HL-60/S4 treated with retinoic acid at 250 ng/mL for 4 days and 3 days (cell line): Measurements from ENCODE around the gene NBEA.
"Not testable (repeated sequence)": the region's sequence is repeated elsewhere in the genome, so short reads cannot be mapped to it uniquely, and the experiment has no call there.

ENCODE experiments used
- in situ Hi-C: fragments of 300-500 bp; cut with MboI; formaldehyde crosslinking; loops from 2 replicates; pipeline ENCODE4 v1.7.0; 2022; ENCODE audit warnings: low sequenced_read_pairs

NBEA gene

DNA sequence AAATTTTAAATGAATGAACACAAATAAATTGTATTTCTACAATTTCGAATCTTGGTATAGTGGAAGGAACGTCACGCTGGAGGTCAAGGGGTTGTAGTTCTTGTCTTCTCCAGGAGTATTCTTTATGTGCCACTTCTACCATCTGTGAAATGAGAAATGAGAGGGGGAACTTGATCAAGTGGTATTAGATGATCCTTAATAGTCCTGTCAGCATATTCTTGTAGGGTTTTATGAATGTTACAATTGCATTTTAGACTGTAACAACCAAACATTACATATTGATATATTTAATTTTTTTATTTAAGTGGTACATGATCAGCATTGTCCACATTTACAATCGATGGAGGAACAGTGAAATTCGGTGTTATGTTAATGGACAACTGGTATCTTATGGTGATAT is 113.6 kb downstream of the NBEA start:
- in situ Hi-C loops, result no loop called here

DNA sequence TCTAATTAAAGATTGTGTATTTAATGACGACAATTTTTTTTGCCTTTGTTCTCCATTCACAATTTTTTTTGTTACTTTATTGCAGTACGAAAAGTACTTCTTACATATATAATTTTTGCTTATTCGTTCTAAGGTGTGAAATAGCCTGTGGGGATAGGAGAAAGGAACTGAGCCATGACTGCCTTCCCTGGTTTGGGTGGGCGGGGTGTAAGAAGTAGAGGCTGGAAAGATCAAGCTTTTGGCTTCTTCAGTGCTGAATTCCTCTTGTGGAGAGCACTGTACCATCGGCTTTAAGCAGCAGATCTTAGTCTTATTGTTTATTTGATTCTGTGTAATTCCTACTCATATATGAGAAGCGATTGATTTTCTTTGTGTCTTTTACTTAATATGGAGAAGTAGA is 115.8 kb downstream of the NBEA start:
- in situ Hi-C loops, result no loop called here

DNA sequence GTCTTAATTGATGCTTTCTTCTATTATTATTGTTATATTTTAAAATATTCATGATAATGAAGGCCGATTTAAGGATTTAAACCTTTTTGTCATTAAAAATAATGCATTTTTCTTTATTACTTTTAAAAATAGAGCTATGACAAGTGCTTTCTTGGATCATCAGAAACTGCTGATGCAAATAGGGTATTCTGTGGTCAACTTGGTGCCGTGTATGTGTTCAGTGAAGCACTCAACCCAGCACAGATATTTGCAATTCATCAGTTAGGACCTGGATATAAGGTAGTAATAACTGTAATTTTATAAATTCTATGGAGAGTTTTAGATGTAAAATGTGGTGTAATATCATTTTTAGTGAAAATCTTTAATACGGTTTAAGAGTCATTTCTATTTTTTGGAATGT is 116.5 kb downstream of the NBEA start:
- in situ Hi-C loops, result not testable (repeated sequence)

DNA sequence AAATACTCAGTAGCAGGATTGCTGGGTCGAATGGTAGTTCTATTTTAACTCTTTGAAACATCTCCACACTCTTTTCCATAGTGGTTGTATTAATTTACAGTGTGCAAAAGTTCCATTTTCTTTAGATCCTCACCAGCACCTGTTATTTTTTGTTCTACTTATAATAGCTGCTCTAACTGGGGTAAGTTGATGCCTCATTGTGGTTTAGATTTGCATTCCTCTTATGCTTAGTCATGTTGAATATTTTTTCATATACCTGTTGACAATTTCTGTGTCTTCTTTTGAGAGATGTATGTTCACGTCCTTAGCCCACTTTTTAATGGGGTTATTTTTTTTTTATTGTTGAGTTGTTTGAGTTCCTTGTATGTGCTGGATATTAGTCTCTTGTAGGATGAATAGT is 144.6 kb downstream of the NBEA start:
- in situ Hi-C loops, result no loop called here

DNA sequence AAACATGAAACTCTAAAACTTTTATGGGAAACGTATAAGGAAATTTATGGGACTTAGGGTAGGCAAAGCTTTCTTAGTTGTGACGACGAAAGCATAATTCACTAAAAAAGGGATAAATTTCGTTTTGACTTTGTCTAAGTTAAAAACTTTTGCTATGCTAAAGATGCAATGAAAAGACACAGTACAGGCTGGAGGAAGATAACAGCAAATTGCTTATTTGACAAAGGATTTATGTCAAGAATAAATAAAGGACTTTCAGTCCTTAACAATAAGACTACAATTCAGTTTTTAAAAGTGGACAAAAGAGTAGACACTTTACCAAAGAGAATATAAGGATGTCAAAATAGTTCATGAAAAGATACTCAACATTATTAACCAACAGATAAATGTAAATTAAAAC is 150.2 kb downstream of the NBEA start:
- in situ Hi-C loops, result no loop called here

DNA sequence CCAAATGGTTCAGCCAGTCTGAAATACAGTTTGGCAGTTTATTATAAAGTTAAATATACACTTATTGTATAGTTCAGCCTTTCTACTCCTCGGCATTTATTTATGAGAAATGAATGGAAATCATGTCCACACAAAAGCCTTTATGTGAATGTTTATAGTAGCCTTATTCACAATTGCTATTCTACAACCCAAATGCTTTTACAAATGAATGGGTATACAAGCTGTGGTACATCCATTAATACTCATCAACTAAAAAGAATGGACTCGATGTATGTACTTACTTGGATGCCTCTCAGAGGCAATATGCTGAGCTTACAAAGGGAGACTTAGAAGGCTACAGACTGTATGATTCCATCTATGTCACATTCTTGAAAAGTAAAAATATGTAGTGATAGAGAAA is 150.7 kb downstream of the NBEA start:
- in situ Hi-C loops, result no loop called here

DNA sequence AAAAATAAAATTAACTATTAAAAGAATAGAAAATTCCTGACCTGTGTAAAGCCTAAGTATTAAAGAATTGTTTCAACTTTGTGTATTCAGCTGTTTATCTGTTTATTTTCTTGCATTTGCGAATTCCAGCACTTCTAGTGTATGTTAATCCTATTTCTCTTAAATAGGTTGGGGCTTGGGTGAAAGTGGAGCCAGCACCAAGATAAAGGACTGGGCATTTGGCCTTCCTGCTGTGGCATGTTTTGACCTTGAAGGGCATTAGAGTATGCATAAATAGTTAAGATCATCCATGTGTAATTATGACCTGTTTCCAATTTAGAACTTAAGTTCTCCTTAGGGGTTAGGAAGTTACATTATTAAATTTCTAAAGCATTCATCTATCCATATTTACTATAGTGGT is 151.3 kb downstream of the NBEA start:
- in situ Hi-C loops, result no loop called here

DNA sequence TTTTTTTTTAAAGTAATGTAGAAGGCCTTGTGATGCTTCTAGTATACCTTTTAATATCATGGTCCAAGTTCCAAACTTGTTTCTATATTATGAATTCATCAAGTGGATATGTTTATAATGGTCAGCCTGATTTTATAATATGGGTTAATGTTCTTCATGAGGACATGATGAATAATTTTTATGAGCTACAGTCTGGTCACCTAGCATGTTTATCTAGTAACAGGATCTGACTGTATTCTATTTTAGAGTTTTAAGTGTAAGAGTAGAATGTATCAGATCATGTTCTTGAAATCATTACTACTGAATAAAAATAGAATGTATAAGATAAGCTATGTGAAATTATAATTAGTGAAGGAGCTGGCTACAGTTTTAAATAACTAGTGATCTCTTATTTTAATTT is 164.7 kb downstream of the NBEA start:
- in situ Hi-C loops, result not testable (repeated sequence)

DNA sequence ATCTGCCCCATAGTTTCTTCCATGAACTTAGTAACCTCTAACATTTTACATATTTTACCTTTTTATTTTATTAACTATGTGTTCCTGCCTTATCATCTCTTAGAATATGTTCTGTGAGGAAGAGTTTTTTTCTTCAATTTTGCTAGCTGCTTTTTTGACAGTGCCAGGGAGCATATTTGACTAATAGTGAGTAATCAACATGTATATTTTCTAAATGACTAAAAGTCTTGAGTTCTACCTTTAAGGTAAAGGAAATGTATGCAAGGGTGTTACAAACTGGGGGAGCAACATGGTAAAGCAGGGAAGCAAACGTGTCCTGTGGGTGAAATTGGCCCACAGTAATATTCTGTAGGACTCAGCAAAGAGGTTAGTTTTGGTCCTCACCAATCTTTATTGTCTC is 165.5 kb downstream of the NBEA start:
- in situ Hi-C loops, result no loop called here

DNA sequence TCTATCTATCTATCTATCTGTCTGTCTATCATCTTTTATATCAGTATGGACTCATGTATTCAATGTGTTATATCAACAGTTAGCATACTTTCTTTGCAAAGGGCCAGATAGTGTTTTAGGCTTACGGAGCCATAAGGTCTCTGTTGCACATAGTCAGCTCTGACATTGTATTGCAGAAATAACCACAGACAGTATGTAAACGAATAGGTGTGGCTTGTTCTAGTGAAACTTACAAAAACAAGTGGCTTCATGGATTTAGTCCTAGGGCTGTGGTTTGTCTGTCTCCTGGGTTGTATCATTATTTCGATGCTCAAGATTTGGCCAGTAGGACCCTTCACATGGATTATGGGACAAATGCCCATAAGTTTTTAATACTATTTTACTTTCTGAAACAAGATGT is 171.5 kb downstream of the NBEA start:
- in situ Hi-C loops, result not testable (repeated sequence)

DNA sequence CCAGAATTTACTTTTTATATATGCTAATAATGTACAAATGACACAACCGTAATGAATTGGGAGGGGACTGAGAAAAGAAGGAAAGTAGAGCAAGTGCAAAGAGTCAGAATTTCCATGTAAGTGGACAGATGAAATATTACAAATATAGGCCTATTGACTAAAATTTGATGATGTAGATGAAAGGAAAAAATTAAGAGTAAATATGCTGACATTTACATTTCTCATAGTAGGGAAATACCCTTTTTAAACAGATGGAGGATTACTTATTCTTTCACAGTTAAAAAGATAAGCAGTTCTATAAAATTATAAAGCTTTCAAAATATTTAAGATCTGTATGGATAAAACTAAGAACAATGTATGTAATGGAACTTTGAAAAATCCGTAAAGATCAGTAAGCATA is 185.4 kb downstream of the NBEA start:
- in situ Hi-C loops, result no loop called here

DNA sequence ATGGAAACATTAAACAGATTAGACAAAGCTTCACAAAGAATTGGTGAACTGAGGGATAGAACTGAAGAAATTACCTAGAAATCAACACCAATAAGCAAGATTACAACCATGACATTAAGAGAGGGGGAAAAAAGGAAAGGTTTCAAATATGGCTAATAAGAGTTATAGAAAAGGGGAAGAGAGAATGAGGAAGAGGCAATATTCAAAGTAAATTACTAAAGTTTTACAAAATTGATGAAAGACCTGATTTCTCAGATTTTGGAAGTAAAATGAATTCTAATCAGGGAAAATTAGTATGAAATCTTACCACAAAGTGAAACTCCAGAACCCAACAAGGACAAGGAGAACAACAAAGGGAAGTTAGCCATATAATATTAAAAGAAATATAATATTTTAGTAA is 187.4 kb downstream of the NBEA start:
- in situ Hi-C loops, result no loop called here

DNA sequence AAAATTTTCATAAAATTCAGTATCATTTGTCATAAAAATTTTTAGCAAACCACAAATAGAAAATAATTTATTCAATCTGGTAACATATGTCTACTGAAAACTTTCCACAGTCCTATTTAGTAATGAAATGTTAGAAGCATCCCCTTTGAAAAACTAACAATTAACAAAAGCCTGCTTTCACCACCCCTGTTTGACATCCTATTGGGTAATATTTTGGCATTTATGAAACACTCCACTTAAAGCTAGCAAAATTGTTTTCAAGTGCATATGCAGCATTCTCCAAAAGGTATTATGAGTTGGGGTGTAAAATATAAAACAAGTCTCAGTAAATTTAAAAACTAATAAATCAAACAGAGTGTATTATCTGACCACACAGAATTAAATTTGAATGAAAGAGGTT is 189.4 kb downstream of the NBEA start:
- in situ Hi-C loops, result no loop called here

DNA sequence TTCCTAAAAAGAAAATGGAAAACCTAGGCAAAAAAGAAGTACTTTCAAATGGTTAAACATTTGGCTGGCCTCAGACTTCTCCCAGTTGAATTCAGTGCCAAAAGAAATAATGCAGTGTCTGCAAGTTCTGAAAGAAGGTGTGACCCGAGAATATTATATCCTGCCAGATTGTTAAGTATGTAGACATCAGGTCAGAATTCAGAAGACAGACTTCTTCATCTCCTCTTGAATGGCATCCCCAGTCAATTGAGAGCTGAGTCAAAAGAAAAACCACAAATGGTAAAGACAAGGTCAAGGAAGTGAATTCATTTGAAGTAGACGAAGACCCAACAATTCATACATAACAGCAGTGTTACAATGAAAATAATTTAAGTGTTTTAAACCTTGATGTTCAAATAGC is 194.5 kb downstream of the NBEA start:
- in situ Hi-C loops, result no loop called here

DNA sequence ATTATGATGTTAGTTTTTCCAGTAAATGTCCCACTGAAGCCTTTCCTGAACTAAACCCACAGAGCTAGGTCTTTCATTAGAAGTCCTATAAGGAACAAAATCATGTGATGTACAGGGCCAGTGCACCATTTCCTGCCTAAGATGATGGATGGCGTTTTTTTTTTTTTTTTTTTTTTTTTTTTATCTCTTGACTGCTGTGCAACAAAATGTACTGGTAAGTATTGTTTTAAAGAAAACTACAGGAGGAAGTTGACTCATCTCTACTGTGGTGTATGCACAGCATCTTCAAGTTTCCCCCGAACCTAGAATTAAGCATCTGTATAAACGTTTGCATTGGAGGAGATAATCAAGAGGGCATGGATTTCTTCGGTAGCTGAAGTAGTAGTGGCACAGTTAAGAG is 197.5 kb downstream of the NBEA start:
- in situ Hi-C loops, result no loop called here

DNA sequence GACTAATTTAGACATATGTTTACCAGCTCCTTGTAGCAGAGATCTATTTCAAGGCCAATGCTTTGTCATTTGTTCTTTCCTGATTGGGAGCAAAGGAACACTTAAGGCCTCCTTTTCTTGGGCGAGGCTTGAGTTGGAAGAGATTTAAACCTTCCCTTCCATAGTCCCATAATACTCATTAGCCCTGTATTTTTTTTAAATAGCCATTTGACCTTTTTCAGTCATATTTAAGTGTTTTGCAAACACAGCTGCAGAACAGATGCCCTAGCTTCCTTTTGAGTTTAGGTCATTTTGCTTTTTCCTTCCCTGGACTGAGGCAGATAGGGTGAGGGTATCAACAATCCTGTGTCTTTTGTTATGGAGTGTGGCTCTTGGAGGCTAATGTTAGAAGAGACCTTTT is 198.3 kb downstream of the NBEA start:
- in situ Hi-C loops, result no loop called here

DNA sequence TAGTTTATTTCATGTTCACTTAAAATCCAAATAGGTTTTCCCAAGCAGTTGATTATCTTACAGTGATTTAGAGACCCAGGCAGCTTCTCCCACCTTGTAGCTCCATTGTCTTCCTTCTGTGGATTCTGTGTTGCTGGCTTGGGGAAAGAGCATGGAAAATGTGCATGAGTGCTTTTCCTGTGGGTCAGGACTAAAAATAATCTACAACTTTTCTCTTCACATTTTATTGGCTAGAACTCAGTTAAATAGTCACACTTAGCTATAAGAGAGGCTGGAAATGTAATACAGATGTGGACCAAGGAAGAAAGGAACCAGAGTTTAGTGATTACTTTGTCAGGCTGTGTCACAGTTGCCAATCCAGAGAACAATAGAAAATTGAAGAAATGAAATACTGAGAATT is 198.8 kb downstream of the NBEA start:
- in situ Hi-C loops, result no loop called here

DNA sequence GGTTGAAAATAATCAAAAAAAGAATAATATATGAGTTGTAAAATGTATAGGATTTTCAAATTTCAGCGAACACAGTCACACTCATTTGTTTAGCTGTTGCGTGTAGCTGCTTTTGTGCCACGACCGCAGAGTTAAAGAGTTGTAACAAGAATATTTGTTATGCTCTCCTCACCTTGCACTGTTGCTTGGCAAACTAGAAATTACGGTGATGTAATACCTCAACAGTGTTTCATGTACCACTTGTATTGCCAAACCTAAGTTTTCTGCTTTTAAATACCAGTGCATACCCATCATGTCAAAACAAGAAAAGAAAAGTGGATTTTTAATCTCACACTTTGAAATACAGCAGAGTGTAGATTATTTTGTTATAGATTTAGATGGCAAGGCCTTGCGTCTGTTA is 201.1 kb downstream of the NBEA start:
- in situ Hi-C loops, result no loop called here

DNA sequence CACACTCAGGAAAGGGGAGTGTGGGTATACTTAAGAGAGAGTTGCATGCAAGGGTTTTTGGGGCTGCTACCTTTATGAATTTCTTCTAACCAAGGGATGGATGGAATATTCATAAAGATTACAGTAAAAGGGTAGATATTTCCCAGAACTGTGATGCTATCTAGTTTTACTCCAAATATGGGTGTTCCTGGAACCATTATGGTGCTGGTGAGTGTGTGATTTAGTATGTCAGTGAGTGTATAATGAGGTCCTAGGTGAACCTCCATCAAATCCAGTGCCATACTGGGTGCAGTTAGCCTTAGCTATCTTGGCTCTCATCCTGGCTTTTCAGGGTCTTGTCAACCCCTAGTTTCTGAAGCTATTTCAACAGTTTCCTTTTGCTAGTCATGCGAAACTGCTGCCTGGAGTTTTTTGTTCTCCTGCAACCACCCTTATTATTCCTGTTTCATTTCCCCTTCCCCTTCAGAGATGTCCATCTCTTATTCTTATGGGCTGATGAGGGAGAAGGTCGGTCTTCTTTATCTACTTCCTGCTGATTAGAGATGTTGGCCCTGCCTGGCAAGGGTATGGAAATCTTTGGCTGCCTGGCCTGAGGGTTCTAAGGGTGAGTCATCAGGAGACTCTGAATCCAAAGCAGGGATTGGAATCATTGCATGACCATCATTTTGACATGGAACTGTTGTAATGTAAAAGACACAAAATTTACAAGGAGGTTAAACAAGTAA is 202.3 kb downstream of the NBEA start:
- in situ Hi-C loops, result no loop called here

DNA sequence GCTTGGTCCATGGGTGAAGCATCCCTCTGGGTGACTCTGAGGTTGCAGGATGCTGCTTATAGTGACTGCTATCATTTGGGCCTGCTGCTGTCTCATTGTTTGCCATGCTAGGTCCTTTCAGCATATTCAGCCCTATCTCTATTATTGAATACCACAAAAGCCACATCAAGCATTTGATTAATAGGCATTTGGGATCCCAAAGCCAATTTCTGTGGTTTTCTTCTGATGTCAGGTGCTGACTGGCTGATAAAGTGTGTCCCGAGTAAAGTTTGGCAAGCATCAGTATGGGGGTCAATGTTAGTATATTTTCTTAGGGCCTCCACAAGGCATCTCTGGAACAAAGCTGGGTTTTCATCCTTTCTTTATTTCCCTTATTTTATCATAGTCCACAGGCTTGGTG is 204.6 kb downstream of the NBEA start:
- in situ Hi-C loops, result no loop called here

DNA sequence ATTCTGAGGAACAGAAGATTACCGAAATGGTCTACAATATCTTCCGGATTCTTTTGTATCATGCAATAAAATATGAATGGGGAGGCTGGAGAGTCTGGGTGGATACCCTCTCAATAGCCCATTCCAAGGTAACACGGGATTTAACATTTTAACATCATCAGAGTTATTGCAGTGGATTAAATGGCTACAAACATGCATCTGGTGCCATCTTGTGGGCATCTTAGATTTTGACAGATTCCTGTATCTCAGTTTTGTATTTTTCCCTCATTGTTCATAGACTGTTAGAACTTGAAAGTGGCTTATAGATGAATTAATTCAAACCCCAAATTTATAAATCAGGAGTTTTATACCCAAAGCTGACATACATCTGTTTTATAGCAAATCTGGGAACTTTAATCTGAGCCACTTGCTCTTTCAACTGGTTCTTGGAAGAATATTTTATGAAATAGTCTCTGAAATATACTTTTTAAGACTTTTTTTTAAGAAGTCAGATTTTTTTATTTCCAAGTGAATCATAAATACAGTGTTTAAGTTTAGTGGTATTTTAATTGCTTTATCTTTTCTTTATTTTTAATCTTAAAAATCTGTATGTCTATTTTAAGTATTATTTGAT is 215.2 kb downstream of the NBEA start:
- in situ Hi-C loops, result no loop called here

DNA sequence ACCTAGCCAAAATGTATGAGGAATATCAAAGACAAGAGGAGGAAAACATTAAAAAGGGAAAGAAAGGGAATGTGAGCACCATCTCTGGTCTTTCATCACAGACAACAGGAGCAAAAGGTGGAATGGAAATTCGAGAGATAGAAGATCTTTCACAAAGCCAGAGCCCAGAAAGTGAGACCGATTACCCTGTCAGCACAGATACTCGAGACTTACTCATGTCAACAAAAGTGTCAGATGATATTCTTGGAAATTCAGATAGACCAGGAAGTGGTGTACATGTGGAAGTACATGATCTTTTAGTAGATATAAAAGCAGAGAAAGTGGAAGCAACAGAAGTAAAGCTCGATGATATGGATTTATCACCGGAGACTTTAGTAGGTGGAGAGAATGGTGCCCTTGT is 217.0 kb downstream of the NBEA start:
- in situ Hi-C loops, result no loop called here

DNA sequence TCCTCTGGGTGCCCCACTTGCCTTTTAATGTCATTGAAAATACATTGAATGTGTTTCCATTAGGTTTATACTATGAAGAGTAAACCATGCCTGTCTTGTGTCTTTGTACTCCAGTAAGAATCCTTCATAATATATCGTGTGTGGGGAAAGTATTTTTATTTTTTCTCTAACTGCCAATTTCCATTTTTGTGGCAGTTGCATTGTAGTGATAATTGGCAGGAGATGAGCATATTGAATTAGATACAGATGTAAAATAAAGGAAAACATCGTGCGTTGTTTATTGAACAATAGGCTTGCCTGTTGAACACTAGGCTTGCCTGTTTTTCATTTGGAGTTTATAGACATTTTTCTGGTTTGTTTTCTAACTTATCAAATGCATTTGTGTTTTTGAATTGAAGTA is 218.8 kb downstream of the NBEA start:
- in situ Hi-C loops, result no loop called here
